Neural progenitor cell (in vitro differentiated cells): ENCODE results near the gene HTD2.

Experiments
- CTCF ChIP-seq: fragments of 200-600 bp; sonication (generic); IDR thresholded peaks from 2 replicates; pipeline ENCODE4 v1.5.1; 2017; ENCODE audit warnings: antibody characterized with exemption, mild to moderate bottlenecking
- EZH2 ChIP-seq: fragments of 200-600 bp; sonication (generic); IDR thresholded peaks from 2 replicates; pipeline ENCODE4 v1.6.1; 2017; ENCODE audit warnings: antibody characterized with exemption, mild to moderate bottlenecking, moderate library complexity
- EZH2phosphoT487 ChIP-seq: fragments of 200-600 bp; sonication (generic); IDR thresholded peaks from 2 replicates; pipeline ENCODE4 v1.6.1; 2017; ENCODE audit warnings: antibody characterized with exemption

- no peak for TF ChIP-seq CTCF
- no peak for TF ChIP-seq EZH2
- no peak for TF ChIP-seq EZH2phosphoT487
Measured at GRCh38 chr3:58329150-58329921, 23.0 kb downstream of the HTD2 start.
